Measurements from ENCODE around the gene STK39. TPM values are rescaled to one million over a fixed set of nuclear protein-coding genes. Genes with fewer than 3 reads are reported as not detected.
A peak's percentile ranks its signal among the peaks of the same experiment; 100 is the strongest.

STK39 gene
- total RNA-seq, 1 experiment from 2014 or later, result 15.9 TPM

GRCh38 chr2:168252976-168253375 is 5.6 kb upstream of the STK39 start:
- intact Hi-C loops (cut with micrococcal nuclease; ENCODE audit: unreplicated experiment), result no loop called here
- no TSS peak for BruUV-seq (replicated peaks)
- CTCF ChIA-PET, result no interaction called here
- Histone ChIP-seq H3K9me3 (ENCODE audit: low read depth, low read length, poor library complexity, severe bottlenecking) (no peaks in the 10 kb centered on the region), H3K4me1 (ENCODE audit: insufficient read depth, low read length, poor library complexity, severe bottlenecking) (peaks cover 11% of the 10 kb centered on the region), H3K27ac (ENCODE audit: low read depth, low read length, poor library complexity, severe bottlenecking) (no peak overlapping the region), H3K4me3 (ENCODE audit: low read depth, low read length, poor library complexity, severe bottlenecking) (no peak overlapping the region), H3K36me3 (ENCODE audit: insufficient read depth, low read length, poor library complexity, severe bottlenecking) (no peaks in the 10 kb centered on the region), H3K27me3 (replicated peaks; ENCODE audit: insufficient read depth, low read depth, low read length, poor library complexity) (no peaks in the 10 kb centered on the region)
- POLR2A ChIA-PET (ENCODE audit: low non-redundant PET), result no interaction called here
- DNase-seq (ENCODE audit: low spot score), result no peak
- TF ChIP-seq, protein P1, sequence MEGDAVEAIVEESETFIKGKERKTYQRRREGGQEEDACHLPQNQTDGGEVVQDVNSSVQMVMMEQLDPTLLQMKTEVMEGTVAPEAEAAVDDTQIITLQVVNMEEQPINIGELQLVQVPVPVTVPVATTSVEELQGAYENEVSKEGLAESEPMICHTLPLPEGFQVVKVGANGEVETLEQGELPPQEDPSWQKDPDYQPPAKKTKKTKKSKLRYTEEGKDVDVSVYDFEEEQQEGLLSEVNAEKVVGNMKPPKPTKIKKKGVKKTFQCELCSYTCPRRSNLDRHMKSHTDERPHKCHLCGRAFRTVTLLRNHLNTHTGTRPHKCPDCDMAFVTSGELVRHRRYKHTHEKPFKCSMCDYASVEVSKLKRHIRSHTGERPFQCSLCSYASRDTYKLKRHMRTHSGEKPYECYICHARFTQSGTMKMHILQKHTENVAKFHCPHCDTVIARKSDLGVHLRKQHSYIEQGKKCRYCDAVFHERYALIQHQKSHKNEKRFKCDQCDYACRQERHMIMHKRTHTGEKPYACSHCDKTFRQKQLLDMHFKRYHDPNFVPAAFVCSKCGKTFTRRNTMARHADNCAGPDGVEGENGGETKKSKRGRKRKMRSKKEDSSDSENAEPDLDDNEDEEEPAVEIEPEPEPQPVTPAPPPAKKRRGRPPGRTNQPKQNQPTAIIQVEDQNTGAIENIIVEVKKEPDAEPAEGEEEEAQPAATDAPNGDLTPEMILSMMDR (conservative IDR thresholded peaks at IDR 0.05; ENCODE audit: low read depth, low read length), result no peak
- TF ChIP-seq EZH2 (IDR thresholded peaks at IDR 0.05; ENCODE audit: borderline replicate concordance, low read depth, low read length, poor library complexity, severe bottlenecking), result no peak

- Histone ChIP-seq H3K27ac (ENCODE audit: low read depth, low read length, poor library complexity, severe bottlenecking) (no peak overlapping the region), H3K27me3 (replicated peaks; ENCODE audit: insufficient read depth, low read depth, low read length, poor library complexity) (no peaks in the 10 kb centered on the region), H3K4me3 (ENCODE audit: low read depth, low read length, poor library complexity, severe bottlenecking) (peak overlapping the region; percentile 81), H3K4me1 (ENCODE audit: insufficient read depth, low read length, poor library complexity, severe bottlenecking) (peaks cover 12% of the 10 kb centered on the region), H3K9me3 (ENCODE audit: low read depth, low read length, poor library complexity, severe bottlenecking) (no peaks in the 10 kb centered on the region), H3K36me3 (ENCODE audit: insufficient read depth, low read length, poor library complexity, severe bottlenecking) (no peaks in the 10 kb centered on the region)
- no peak for TF ChIP-seq EZH2 (IDR thresholded peaks at IDR 0.05; ENCODE audit: borderline replicate concordance, low read depth, low read length, poor library complexity, severe bottlenecking)
- TF ChIP-seq, protein P1 (conservative IDR thresholded peaks at IDR 0.05; ENCODE audit: low read depth, low read length), result peak; percentile 39; the same call in 1 of the 2 replicates
- no TSS peak for BruUV-seq (replicated peaks)
- ChIA-PET CTCF (no interaction called here), POLR2A (ENCODE audit: low non-redundant PET) (no interaction called here)
- DNase-seq (ENCODE audit: low spot score), result peak; percentile 71
- intact Hi-C loops (cut with micrococcal nuclease; ENCODE audit: unreplicated experiment), result loop anchor here (5.0 kb wide), 1 partner anchor 109 kb away; no protein-coding TSS in a partner anchor
Measured at GRCh38 chr2:168246483-168247340, 683 bp downstream of the STK39 start.

DNA sequence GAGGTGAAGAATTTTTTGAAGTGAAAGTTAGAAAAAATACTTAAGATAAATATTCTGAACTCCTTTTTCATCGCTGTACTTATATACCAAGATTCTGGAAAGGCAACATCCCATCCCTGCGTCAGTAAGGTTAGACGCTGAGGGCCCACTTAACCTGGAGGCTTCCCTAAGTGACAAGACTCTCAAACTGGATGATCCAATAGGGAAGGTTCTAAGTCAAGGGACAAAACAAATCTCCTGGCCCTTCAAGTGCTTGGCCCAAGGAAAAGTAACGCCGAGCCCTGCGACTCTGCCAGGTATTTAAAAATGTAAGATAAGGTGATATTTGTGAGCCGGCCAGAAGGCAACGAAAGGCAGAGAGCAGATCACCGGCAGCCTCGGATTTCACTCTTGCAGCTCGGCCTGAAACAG is 1.3 kb downstream of the STK39 start:
- intact Hi-C loops (cut with micrococcal nuclease; ENCODE audit: unreplicated experiment), result loop anchor here (5.0 kb wide), 1 partner anchor 109 kb away; no protein-coding TSS in a partner anchor
- BruUV-seq (replicated peaks), result no TSS peak

More for the DNA sequence above, 1.3 kb downstream of the STK39 start:
- Histone ChIP-seq H3K9me3 (ENCODE audit: low read depth, low read length, poor library complexity, severe bottlenecking) (no peaks in the 10 kb centered on the region), H3K4me1 (ENCODE audit: insufficient read depth, low read length, poor library complexity, severe bottlenecking) (peaks cover 12% of the 10 kb centered on the region), H3K27me3 (replicated peaks; ENCODE audit: insufficient read depth, low read depth, low read length, poor library complexity) (no peaks in the 10 kb centered on the region), H3K27ac (ENCODE audit: low read depth, low read length, poor library complexity, severe bottlenecking) (no peak overlapping the region), H3K36me3 (ENCODE audit: insufficient read depth, low read length, poor library complexity, severe bottlenecking) (no peaks in the 10 kb centered on the region), H3K4me3 (ENCODE audit: low read depth, low read length, poor library complexity, severe bottlenecking) (peak overlapping the region; percentile 81)
- CTCF ChIA-PET, result no interaction called here
- no peak for DNase-seq (ENCODE audit: low spot score)
- no peak for TF ChIP-seq EZH2 (IDR thresholded peaks at IDR 0.05; ENCODE audit: borderline replicate concordance, low read depth, low read length, poor library complexity, severe bottlenecking)
- TF ChIP-seq, protein P1 (conservative IDR thresholded peaks at IDR 0.05; ENCODE audit: low read depth, low read length), result no peak
- POLR2A ChIA-PET (ENCODE audit: low non-redundant PET), result no interaction called here

All from A673 (cell line).